OCI-LY7 (cell line): ENCODE results near the gene LAMA1. TPM values are rescaled to one million over a fixed set of nuclear protein-coding genes. Genes with fewer than 3 reads are reported as not detected.

ENCODE experiments used
- BruUV-seq: library from RNA; stranded (reverse); fragments of 400-500 nt; replicated peaks from 2 replicates; lab custom pipeline; 2021; lab: Mats Ljungman, UMichigan
- CTCF ChIA-PET: fragments of 300-600 bp; sonication (Branson Sonifier 250); formaldehyde crosslinking; loops from one replicate; lab custom pipeline; 2022; ENCODE audit warnings: antibody characterized with exemption; ENCODE audit not compliant: unreplicated experiment; lab: Charles Lee
- POLR2A ChIA-PET: fragments of 300-600 bp; sonication (Branson Sonifier 250); formaldehyde crosslinking; loops from one replicate; lab custom pipeline; 2022; ENCODE audit warnings: antibody characterized with exemption; lab: Charles Lee
- DNase-seq: peaks from one replicate; pipeline ENCODE4 v3.0.0-alpha.2; 2015; ENCODE audit warnings: low spot score
- H2AFZ ChIP-seq: fragments of 200-600 bp; sonication (generic), shearing (Covaris generic); 2 replicates; pipeline ENCODE4 v1.6.1; 2014; ENCODE audit warnings: mild to moderate bottlenecking, antibody characterized with exemption, low read length, moderate library complexity
- H3K27ac ChIP-seq: fragments of 200-600 bp; sonication (generic); 2 replicates; pipeline ENCODE4 v1.5.1; 2014; ENCODE audit warnings: mixed run types, low read depth, mild to moderate bottlenecking, moderate library complexity, low read length, inconsistent platforms; ENCODE audit not compliant: poor library complexity, severe bottlenecking
- H3K36me3 ChIP-seq: fragments of 200-600 bp; sonication (generic); 2 replicates; pipeline ENCODE4 v1.6.1; 2014; ENCODE audit warnings: mild to moderate bottlenecking, antibody characterized with exemption, low read length, moderate library complexity, mixed read lengths; ENCODE audit not compliant: insufficient read depth
- H3K4me1 ChIP-seq: fragments of 200-600 bp; sonication (generic); 2 replicates; pipeline ENCODE4 v1.5.1; 2014; ENCODE audit warnings: mild to moderate bottlenecking, low read length; ENCODE audit not compliant: insufficient read depth, poor library complexity, severe bottlenecking
- H3K4me2 ChIP-seq: fragments of 200-600 bp; sonication (generic); 2 replicates; pipeline ENCODE4 v1.6.1; 2014; ENCODE audit warnings: mild to moderate bottlenecking, low read length
- H3K4me3 ChIP-seq: fragments of 200-600 bp; sonication (generic); 2 replicates; pipeline ENCODE4 v1.5.1; 2014; ENCODE audit warnings: mild to moderate bottlenecking, low read depth, low read length; ENCODE audit not compliant: poor library complexity, severe bottlenecking
- H3K79me2 ChIP-seq: fragments of 200-600 bp; sonication (generic); 2 replicates; pipeline ENCODE4 v1.6.1; 2016; ENCODE audit warnings: low read depth, mild to moderate bottlenecking, low read length, moderate library complexity, mixed read lengths; ENCODE audit not compliant: insufficient read depth
- H3K9me2 ChIP-seq: fragments of 200-600 bp; sonication (generic); 2 replicates; pipeline ENCODE4 v1.6.1; 2016; ENCODE audit warnings: mild to moderate bottlenecking, low read length, mixed read lengths; ENCODE audit not compliant: insufficient read depth
- H3K9me3 ChIP-seq: fragments of 200-600 bp; sonication (generic); 2 replicates; pipeline ENCODE4 v1.6.1; 2014; ENCODE audit warnings: mild to moderate bottlenecking, mixed run types, low read length, mixed read lengths
- H4K20me1 ChIP-seq: fragments of 200-600 bp; sonication (generic); 2 replicates; pipeline ENCODE4 v1.6.1; 2014; ENCODE audit warnings: mild to moderate bottlenecking, antibody characterized with exemption, low read length, moderate library complexity, mixed read lengths; ENCODE audit not compliant: insufficient read depth
- CTCF ChIP-seq: fragments of 200-600 bp; sonication (generic); conservative IDR thresholded peaks from 2 replicates; pipeline ENCODE4 v1.5.1; 2014; ENCODE audit warnings: mild to moderate bottlenecking, antibody characterized with exemption, low read length, moderate library complexity, mixed read lengths
- EZH2phosphoT487 ChIP-seq: fragments of 200-600 bp; sonication (generic); IDR thresholded peaks from 2 replicates; pipeline ENCODE4 v1.6.1; 2018; ENCODE audit warnings: low read depth, borderline replicate concordance, mild to moderate bottlenecking, mixed run types, antibody characterized with exemption, low read length, moderate library complexity, mixed read lengths
- intact Hi-C: fragments of 100-400 bp; cut with micrococcal nuclease; formaldehyde crosslinking; loops from one replicate; pipeline ENCODE4 v1.10.0; 2022; ENCODE audit not compliant: unreplicated experiment
- total RNA-seq, 2 experiments: library from RNA; depleted of rRNA in 1 of 2; stranded (reverse); fragments of >200 nt in 1 of 2; shearing (Covaris generic) in 1 of 2; gene quantifications; 2 replicates each; pipeline ENCODE4 v1.2.3, GENCODE V29; 2014 to 2022

LAMA1 gene
- total RNA-seq, 2 experiments from 2014 or later, result not detected

GRCh38 chr18:7032537-7032936 lies 85.1 kb downstream of the LAMA1 start:
- intact Hi-C loops, result no loop called here
- BruUV-seq, result no TSS peak
- CTCF ChIA-PET, result no interaction called here

GRCh38 chr18:7028625-7029024 lies 89.0 kb downstream of the LAMA1 start:
- Histone ChIP-seq H3K79me2 (no peaks in the 10 kb centered on the region), H3K9me2 (no peaks in the 10 kb centered on the region), H3K36me3 (no peaks in the 10 kb centered on the region), H3K4me3 (no peak overlapping the region), H3K27ac (no peak overlapping the region), H4K20me1 (no peaks in the 10 kb centered on the region), H3K4me1 (no peaks in the 10 kb centered on the region), H3K9me3 (no peaks in the 10 kb centered on the region), H2AFZ (no peak overlapping the region), H3K4me2 (no peak overlapping the region)
- ChIA-PET POLR2A (interaction anchor here (1.0 kb wide), 1 partner anchor 11 kb away, joined by 3 read pairs; no protein-coding TSS in a partner anchor), CTCF (no interaction called here)
- DNase-seq, result no peak
- intact Hi-C loops, result loop anchor here (10.0 kb wide), 1 partner anchor 114 kb away; no protein-coding TSS in a partner anchor
- TF ChIP-seq CTCF, result no peak
- no peak for TF ChIP-seq EZH2phosphoT487
- no TSS peak for BruUV-seq

More at GRCh38 chr18:7032537-7032936, 85.1 kb downstream of the LAMA1 start:
- no peak overlapping the region for H3K4me3 ChIP-seq
- H3K27ac ChIP-seq, result no peak overlapping the region
- no peaks in the 10 kb centered on the region for H3K36me3 ChIP-seq
- H3K9me3 ChIP-seq, result no peaks in the 10 kb centered on the region
- TF ChIP-seq CTCF (no peak), EZH2phosphoT487 (no peak)
- H3K4me2 ChIP-seq, result no peak overlapping the region
- no peaks in the 10 kb centered on the region for H3K9me2 ChIP-seq
- DNase-seq, result no peak
- H2AFZ ChIP-seq, result no peak overlapping the region
- H4K20me1 ChIP-seq, result no peaks in the 10 kb centered on the region
- no peaks in the 10 kb centered on the region for H3K4me1 ChIP-seq
- no peaks in the 10 kb centered on the region for H3K79me2 ChIP-seq
- POLR2A ChIA-PET, result no interaction called here

GRCh38 chr18:7025194-7025593 lies 92.4 kb downstream of the LAMA1 start:
- TF ChIP-seq CTCF (no peak), EZH2phosphoT487 (no peak)
- intact Hi-C loops, result loop anchor here (10.0 kb wide), 1 partner anchor 110 kb away; no protein-coding TSS in a partner anchor
- Histone ChIP-seq H3K79me2 (no peaks in the 10 kb centered on the region), H4K20me1 (no peaks in the 10 kb centered on the region), H3K4me2 (no peak overlapping the region), H2AFZ (no peak overlapping the region), H3K4me3 (no peak overlapping the region), H3K4me1 (no peaks in the 10 kb centered on the region), H3K27ac (no peak overlapping the region), H3K9me3 (no peaks in the 10 kb centered on the region), H3K36me3 (no peaks in the 10 kb centered on the region), H3K9me2 (no peaks in the 10 kb centered on the region)
- CTCF ChIA-PET, result no interaction called here
- no peak for DNase-seq
- no TSS peak for BruUV-seq
- POLR2A ChIA-PET, result no interaction called here
